ENCODE results near the gene ATP11A. TPM values are rescaled to one million over a fixed set of nuclear protein-coding genes. Genes with fewer than 3 reads are reported as not detected.

Gene ATP11A
- total and polyA plus RNA-seq, 9 of the 15 experiments (the other 6 are each of a cell fraction or from before 2014, with no cell fraction given): 0.38 to 34.2 (median 4.2) TPM

GRCh38 chr13:112835796-112836195 is 146.0 kb downstream of the ATP11A start (continued):
- TF ChIP-seq MGA (IDR thresholded peaks at IDR 0.05) (no peak), TCFL5 (CRISPR knock-in tag; conservative IDR thresholded peaks at IDR 0.05) (no peak), HSF4 (CRISPR knock-in tag; IDR thresholded peaks at IDR 0.05; ENCODE audit: borderline replicate concordance) (no peak), KDM1A (IDR thresholded peaks at IDR 0.05) (no peak), HDAC3 (IDR thresholded peaks at IDR 0.05; ENCODE audit: borderline replicate concordance, partially characterized antibody) (no peak), CHD1 (IDR thresholded peaks at IDR 0.05; ENCODE audit: low read length) (no peak), FOXA3 (CRISPR knock-in tag; conservative IDR thresholded peaks at IDR 0.05 in 1 of 2, IDR thresholded peaks at IDR 0.05 in 1 of 2) (no peak)
